HG03039 (cell line): ENCODE results near the gene L3MBTL4.

Source experiments
- ATAC-seq: cut with Tn5 transposase; IDR thresholded peaks from one replicate; pipeline ENCODE4 v1.9.1; 2021; ENCODE audit warnings: mild to moderate bottlenecking, moderate library complexity; ENCODE audit not compliant: unreplicated experiment

L3MBTL4 gene

DNA sequence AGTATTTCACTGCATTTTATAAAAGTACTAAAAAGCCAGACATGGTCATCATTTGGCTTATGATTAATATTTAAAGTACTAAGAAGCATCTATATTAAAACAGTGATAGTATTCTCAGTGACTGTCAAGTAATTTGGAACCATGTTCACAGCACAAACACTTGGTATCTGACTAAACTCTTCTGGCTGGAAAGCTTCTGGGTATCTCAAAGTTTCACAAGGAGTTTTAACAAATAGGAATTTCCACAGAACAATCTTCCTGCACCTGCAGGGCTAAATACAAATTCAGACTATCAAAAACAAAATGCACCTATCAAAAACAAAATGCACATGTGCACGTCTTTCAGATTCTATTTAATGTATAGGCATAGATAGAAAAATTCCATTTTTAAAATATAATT is 158.8 kb downstream of the L3MBTL4 start:
- ATAC-seq, result no peak

DNA sequence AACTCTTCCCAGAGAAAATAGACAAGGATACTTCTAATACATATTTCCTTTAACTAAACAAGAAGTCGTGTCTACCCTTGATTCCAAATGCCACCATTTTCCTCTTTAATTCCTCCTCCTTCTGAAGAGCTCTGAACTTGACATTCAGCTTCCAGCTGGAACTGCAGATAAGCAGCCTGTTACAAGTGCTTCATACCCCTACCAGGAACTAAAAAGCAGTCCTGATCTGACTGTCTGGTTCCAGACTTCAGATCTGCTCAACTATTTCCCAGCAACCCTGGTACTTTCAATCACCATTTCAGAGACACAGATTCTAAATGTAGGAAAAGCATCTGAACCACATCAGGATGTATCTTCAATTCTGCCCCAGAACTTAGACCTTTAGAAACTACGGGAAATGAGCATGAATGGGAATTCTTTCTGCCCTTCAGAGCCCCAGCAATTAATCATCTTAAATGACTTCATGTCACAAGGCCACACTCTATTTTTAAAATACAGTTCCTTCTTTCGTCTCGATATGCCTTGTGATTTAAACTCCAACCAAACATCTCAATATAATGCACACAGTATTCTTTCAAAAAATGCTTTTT is 159.5 kb downstream of the L3MBTL4 start:
- ATAC-seq, result no peak

DNA sequence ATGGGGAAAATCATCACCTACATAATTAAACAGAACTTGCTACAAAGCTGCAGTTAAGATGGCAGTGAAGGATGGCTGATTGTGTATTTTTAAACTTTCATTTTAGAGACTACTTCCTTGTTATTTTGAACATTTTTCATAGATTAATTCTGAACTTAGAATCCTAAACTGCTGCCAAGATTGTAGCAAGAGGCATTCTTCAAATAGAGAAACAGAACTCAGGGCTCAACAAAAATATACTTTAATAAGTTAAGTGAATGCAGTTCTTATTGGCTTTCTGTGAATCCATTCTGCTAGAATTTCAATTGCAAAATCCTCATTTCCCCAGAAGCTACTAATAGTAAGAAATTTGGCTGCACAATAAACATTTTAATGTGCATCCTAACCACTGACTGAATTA is 160.3 kb downstream of the L3MBTL4 start:
- ATAC-seq, result no peak

DNA sequence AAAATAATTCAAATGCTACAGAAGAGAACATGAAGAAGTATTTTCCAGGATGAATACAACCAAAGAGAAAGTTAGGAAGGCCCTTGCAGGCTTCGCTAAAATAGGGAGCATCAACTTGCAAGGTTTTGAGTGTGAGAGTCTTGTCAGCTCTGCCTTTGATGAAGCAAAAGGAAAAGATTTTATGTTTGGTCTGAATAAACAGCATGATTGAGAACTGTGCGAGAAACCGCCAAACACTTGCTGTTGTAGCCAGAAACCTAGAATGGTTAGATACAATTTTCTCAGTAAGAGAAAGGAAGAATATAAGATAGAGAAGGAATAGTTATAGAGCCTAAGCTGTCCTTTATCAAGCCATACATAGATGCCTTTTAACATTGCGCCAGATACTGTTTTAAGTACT is 163.6 kb downstream of the L3MBTL4 start:
- no peak for ATAC-seq

DNA sequence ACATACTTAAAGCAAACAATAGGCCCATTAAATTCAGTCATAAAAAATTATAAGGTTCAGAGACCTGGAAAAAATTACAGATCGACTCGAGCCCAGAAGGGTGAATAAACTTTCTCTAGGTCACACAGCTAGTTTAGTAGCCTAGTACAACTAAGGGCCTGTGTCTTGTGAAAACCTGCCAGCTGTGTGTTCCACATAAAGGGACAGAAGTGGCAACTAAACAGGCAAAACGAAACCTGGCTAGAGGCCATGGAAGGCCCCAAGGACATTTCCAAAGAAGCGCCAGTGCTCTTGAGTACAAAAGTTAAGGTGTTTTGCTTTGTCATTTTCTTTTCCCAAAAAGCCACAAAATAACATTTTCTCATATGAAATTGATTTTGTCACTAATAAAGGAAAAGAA is 164.9 kb downstream of the L3MBTL4 start:
- no peak for ATAC-seq

DNA sequence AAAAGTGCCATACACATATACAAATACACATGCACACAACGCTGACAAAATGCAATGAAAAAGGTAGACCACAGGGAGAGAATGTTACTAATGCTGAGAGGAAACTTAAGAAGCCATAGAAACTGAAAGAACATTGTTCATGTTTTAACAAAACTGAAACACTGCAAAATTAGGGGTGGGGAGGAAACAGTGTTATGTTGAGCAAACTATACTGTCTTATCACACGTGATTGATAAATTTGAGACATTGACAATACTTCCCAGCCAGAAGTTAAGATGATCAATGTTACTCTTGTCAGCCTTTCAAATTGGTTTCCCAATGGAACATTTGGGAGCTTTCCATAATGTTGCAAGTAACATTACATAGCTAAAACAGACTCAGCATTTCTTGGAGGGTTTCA is 165.5 kb downstream of the L3MBTL4 start:
- peak; percentile 85 for ATAC-seq

DNA sequence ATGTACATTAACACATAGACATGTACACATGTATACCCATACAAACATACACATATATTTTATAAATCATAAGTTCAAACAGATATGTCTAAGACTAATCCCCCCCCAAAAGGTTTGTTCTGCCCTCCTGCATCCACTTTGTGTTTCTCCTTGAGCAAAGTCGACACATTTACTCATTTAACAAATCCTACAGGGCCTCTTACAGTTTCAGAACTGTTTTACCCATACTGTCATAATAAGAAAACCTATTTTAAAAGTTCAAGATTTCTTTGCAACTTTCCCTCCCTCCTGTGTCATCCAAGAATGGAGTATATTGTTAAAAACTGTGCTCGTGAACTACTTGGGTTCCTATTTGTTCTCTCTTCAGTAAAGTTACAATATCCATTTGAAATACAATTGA is 166.7 kb downstream of the L3MBTL4 start:
- no peak for ATAC-seq

DNA sequence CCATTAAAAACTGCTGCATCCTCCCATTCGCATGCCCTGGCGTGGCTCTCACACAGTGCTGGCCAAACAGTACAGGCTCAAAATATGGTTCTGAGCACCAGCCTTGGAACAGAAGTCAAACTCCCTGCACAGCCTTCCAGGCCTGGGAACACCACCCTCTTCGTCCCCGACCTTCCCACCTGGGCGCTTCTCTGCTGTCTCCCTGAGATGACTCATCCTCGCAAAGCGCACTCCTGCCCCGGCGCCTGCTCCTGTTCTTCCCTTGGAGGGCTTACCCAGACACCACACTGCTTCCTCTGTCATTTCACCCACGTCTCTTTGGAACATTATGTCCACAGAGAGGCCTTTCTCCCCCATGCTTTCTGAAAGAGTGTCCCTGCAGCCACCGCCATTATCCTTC is 172.7 kb downstream of the L3MBTL4 start:
- no peak for ATAC-seq

DNA sequence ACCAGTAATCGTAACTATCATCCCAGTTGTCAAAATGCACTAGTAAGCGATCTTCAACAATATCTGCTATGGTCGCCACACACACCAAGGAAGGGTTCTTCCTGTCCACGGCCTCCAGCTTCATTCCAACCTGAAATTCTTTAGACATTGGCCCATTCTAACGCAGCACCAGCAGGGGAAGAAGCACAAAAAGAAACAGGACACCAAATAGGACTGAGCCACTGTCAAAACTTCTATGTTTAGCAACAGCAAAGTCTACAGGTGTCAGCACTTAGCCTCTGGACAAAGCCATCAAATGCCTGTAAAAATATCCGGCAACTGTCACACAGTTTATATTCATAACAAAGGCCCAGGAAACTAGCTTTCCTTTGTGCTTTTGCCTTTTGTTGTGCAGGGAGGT is 175.0 kb downstream of the L3MBTL4 start:
- ATAC-seq, result no peak

DNA sequence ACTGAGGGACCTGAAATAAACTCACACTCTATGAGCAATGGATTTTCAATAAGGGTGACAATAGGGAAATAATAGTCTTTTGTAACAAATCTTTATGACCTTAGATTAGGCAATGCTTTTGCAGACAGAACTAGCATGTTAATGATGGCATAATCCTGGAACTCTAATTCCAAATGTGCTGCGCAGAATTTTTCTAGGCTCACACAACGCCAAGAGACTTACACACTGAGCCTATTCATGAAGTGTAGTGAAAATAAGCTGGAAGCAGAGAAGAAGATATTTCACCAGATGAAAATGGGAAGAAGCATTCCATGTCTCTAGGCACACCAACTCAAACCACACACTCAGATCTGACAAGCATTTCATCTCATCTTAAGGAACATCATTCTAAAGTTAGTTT is 178.5 kb downstream of the L3MBTL4 start:
- no peak for ATAC-seq

DNA sequence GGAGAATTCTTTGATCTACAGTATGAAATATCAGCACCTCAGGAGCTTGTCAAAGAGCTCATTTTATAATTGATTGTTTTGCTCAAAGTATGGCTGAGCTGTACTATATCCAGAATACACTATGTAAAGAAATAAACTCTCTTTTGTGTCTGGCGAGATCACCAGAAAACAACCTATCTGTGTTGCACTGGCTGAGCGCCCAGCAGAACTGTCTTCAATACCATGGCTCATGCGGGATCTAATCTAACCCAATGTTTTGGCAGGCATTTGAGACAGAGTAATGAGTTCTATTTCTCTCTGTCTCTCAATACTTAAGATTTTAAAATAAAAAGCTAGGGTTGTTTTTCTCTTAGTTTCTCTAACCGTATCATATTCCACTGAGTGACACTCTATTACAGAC is 192.4 kb downstream of the L3MBTL4 start:
- no peak for ATAC-seq

DNA sequence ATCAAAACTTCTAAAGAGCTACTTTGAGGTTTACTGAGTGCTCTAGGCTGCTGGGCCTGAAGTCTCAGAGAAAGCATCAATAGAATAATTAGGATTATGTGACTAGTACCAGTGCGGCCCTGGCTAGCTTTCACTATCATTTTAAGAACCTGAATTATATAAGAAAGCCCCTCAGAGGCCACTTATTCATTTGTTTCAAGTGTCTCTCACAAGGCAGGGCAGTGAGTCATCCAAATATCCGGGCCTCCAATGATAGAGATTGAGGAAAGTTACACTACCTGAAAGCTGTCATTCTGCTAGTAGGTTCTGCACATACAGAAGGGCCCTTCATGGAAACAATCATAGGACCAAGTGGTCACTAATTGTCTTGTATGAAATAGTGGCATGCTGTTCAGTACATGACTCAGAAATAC is 193.1 kb downstream of the L3MBTL4 start:
- ATAC-seq, result no peak

DNA sequence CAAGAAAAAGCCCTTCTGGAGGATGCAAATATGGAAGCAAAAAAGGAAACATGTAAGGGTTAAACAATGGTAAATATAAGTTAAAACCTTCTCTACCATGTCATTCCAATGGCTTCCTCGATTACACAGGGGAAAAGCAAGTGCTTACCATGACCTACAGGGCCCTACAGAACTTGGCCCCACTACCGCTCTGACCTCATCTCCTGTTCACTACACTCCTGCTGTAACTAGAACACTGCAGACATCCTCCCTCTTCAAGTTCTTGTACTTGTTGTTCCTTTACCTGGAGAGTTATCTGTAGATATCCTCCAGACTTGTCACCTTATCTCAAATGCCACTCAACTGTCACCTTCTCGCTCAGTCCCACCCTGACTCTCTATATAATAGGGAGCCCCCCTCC is 194.6 kb downstream of the L3MBTL4 start:
- no peak for ATAC-seq

DNA sequence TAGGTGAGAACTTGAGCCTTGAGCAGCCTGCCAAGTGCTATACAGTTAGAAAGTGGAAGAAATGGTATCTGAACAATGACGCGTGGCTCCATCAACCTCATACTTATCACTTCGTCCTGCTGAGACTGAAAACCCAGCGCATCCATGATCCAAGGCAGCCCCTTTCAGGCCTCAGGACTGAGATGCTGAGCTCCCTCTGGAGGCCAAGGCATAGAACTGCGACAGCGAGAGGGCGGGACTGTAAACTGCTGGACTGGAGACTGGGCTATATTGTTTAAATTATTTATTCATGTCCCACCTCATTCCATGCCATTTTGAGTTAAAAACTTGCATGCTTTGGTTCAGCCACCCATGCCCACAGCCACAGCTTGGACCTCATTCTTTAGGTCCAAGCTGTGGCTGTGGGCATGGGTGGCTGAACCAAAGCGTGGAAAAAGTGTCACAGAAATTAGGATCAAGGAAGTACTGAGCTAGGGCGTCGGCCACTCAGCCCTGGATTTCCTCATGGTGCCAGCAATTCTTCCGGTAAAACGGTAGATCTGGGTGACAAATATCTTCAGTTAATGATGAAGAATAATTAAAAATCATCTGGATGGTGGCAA is 195.5 kb downstream of the L3MBTL4 start:
- no peak for ATAC-seq

DNA sequence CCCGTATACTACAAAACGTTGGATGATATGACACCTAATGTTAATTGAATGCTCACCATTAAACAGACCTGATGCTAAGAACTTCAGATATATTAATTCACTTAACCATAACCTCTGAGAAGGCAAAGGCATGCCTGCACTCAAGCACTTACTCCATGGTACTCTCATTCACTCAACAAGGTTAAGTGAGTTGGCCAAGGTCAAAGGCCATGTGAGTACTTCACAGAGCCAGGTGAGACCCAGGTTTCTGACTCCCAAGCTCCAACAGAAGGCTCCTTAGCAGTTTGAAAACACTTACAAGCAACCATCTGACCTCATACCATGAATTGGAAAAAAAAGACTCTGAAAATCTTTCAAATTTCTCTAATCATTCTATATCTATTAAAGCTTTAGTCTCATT is 198.8 kb downstream of the L3MBTL4 start:
- no peak for ATAC-seq

DNA sequence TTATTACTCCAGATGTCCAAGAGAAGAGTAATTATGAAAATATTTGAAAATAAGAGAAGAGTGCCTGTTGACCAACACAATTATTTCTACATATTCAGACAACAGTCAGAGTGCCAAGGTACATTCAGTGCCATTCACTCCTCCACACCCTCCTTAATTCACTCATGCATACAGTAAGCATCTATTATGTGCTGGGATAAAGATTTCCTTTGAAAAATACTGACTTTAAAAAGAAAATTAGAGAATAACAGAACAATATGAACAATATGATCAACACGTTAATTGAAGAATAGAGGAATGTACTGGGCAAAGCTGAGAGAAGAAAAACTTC is 203.6 kb downstream of the L3MBTL4 start:
- no peak for ATAC-seq

DNA sequence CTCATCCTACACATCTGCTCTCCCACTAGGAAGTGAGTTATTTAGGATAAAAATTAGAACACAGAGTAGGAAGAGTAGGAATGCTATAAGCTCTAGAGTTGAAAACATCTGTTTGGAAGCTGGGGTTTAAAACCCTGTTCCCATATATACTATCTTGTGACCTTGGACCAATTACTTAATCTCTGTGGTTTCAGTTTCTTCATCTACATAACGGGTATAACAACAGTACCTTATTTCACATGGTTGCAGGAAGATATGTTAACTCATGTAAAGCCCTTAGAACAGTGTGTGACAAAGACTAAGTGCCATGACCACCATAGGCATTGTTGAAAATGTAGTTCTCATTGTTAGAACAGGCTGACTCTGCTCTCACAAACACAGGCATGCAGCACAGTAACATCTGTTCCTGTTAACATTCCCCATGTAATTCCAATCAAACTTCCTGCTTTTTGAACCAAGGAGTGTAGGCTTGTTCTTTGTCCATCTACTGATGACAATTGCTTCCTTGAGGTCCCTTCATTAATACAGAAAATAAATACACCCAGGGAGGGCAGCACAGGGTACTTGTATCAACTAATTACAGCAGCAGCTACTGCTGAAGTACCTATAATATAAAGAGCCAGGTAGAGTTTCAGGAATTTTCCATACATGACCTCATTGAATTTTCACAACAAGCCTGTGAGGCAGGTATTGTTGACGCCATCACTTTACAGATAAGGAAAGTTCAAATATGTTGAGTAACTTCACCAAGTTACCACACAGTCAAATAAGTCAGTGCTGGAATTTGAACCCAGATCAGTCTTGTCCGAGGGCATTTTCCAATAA is 204.2 kb downstream of the L3MBTL4 start:
- no peak for ATAC-seq

DNA sequence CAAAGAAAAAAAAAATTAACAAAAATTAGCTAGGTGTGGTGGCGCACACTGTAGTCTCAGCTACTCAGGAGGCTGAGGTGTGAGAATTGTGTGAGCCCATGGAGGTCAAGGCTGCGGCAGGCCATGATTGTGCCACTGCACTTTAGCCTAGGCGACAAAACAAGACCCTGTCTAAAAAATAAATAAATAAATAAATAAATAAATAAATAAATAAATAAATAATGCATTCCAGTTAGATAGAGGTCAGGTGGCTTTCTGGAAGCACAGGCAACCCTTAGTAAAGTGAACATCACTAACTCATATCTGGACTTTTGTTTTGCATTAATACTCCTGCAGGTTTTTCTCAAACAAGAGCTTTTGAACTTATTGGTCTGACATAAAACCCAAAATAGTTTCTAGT is 206.8 kb downstream of the L3MBTL4 start:
- no peak for ATAC-seq

DNA sequence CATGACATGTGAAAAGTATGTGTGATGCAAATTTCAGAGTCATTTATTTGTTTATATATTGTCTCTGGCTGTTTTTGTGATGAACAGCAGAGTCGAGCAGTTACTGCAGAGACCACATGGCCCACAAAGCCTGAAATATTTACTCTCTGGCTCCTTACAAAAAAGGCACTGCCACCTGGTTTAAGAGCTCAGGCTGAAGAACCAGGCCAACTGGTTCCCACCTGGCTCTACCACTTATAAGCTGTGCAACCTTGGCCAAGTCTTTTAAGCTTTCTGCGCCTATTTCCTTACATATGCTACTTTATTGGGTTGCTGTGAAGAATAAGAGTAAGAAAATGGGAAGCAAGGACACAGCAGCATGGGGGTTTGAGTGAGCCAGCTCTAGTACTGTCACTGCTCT is 207.6 kb downstream of the L3MBTL4 start:
- no peak for ATAC-seq

DNA sequence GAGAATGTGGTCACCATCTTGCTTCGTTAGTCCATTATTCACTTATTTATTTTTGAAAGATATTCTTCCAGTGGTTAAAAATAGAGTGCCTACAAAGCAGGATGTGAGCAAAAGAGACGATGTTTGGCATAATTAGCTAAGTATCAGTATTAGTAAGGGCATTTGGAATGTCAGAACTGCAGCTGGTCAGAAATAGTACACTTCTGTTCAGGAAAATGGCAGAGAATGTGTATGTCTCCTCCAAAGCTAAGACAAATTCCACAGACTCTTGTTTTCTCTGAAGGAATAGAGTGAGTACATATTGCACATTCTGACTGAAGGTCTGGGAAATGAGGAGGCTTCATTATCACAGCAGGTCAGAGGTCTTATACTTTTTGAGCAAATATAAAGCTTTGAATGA is 209.0 kb downstream of the L3MBTL4 start:
- no peak for ATAC-seq

DNA sequence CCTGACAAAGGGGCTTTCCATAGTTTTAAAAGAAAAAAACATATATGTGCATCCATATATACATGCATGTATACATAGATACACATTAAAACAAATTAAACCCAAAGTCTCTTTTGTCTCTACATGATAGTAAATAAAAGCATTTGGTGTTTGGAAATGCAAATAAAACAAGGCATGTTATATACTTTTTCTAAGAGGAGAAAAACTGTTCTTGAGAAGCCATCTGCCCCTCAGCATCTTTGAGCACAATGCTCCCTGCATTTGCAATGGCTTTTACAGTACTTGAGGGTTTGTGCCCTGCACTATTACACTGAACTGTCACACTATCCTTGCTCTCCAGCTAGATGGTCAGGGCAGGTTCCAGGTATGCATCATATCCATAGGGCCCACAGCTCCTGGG is 210.2 kb downstream of the L3MBTL4 start:
- ATAC-seq, result no peak

DNA sequence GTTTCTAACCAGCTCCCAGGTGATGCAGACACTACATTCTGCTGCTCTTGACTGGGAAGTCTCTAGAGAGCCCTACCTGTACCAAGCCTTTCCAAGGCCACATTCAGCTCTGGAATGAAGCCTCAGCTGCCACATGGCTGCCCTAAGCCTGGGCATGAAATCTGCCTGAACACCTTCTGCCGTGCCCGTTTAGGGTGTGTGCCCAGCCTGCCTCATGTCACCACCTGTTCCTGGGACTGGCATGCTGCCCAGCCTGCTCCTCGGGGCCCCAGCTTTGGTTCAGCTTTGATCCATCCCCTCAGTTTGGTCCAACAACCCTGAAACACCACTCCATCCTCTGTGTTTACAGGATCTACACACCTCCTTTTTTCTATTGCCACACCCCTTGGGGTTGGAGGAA is 210.9 kb downstream of the L3MBTL4 start:
- no peak for ATAC-seq

DNA sequence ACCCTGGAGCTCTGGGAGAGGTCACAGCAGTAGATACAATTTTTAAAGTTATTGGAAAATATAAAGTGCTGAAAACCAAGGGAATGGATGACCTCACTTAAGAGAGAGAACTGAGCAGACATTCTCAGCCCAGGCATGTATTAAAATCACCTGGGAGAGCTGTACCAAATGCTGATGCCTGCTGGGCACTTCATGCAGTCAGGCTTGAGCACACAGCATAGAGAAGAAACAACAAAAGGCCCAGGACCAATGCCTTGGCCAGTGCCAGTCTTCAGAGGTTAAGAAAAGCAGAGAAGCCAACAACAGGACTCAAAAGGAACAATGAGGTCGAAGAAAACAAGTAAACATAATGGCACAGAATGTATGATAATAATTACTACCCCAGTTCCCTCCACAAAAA is 211.8 kb downstream of the L3MBTL4 start:
- no peak for ATAC-seq
